IMR-90 (cell line): ENCODE measurements around the gene DACT2. TPM values are rescaled to one million over a fixed set of nuclear protein-coding genes. Genes with fewer than 3 reads are reported as not detected.

ENCODE experiments used
- ATAC-seq: fragments of 200-7000 bp; cut with Tn5 transposase; 2 replicates; pipeline ENCODE4 v1.9.1; 2020; ENCODE audit warnings: low read depth, mild to moderate bottlenecking, moderate library complexity
- BruUV-seq: library from RNA; stranded (reverse); fragments of 400-500 nt; replicated peaks from 2 replicates; lab custom pipeline; 2021; lab: Mats Ljungman, UMichigan
- CTCF ChIA-PET: fragments of 300-600 bp; formaldehyde crosslinking; extraction: SDS; loops from one replicate; lab custom pipeline; 2021; ENCODE audit warnings: antibody characterized with exemption; lab: Yijun Ruan, JAX
- POLR2A ChIA-PET: fragments of 300-600 bp; sonication (Branson Sonifier 250); formaldehyde crosslinking; loops from one replicate; lab custom pipeline; 2022; ENCODE audit warnings: antibody characterized with exemption; ENCODE audit not compliant: unreplicated experiment; lab: Charles Lee
- DNase-seq: peaks from one replicate; pipeline ENCODE4 v3.0.0; 2013
- H2AFZ ChIP-seq: replicated peaks from 2 replicates; pipeline ENCODE3; 2013; ENCODE audit warnings: low read length, mild to moderate bottlenecking; ENCODE audit not compliant: poor library complexity
- H2AK5ac ChIP-seq: 2 replicates; pipeline ENCODE4 v1.6.1; 2013; ENCODE audit warnings: low read depth, low read length, inconsistent platforms
- H2AK9ac ChIP-seq: replicated peaks from 2 replicates; pipeline ENCODE3; 2013; ENCODE audit warnings: mild to moderate bottlenecking, low read depth, low read length, moderate library complexity; ENCODE audit not compliant: poor library complexity
- H2BK120ac ChIP-seq: 2 replicates; pipeline ENCODE4 v1.6.1; 2013; ENCODE audit warnings: low read depth, low read length, inconsistent platforms
- H2BK15ac ChIP-seq: 3 replicates; pipeline ENCODE4 v1.6.1; 2013; ENCODE audit warnings: low read depth, low read length, inconsistent platforms
- H2BK20ac ChIP-seq: 2 replicates; pipeline ENCODE4 v1.6.1; 2013; ENCODE audit warnings: low read depth, mild to moderate bottlenecking, inconsistent platforms, low read length, moderate library complexity
- H2BK5ac ChIP-seq: 2 replicates; pipeline ENCODE4 v1.6.1; 2013; ENCODE audit warnings: mild to moderate bottlenecking, low read depth, low read length, inconsistent platforms; ENCODE audit not compliant: poor library complexity, severe bottlenecking
- H3K14ac ChIP-seq: replicated peaks from 2 replicates; pipeline ENCODE4 v1.6.1; 2013; ENCODE audit warnings: low read depth, low read length, inconsistent platforms
- H3K18ac ChIP-seq: 2 replicates; pipeline ENCODE4 v1.6.1; 2013; ENCODE audit warnings: low read depth, low read length, control low read depth
- H3K23ac ChIP-seq: 2 replicates; pipeline ENCODE4 v1.6.1; 2013; ENCODE audit warnings: low read depth, low read length, inconsistent platforms
- H3K27ac ChIP-seq: 2 replicates; pipeline ENCODE4 v1.5.1; 2013; ENCODE audit warnings: mild to moderate bottlenecking, control low read depth, low read length; ENCODE audit not compliant: insufficient read depth
- H3K27me3 ChIP-seq: 2 replicates; pipeline ENCODE4 v1.6.1; 2013; ENCODE audit warnings: low read length; ENCODE audit not compliant: control insufficient read depth, insufficient read depth
- H3K36me3 ChIP-seq: 2 replicates; pipeline ENCODE4 v1.6.1; 2013; ENCODE audit warnings: low read length, mixed read lengths; ENCODE audit not compliant: control insufficient read depth, insufficient read depth
- H3K4ac ChIP-seq: 2 replicates; pipeline ENCODE4 v1.6.1; 2013; ENCODE audit warnings: low read depth, low read length, inconsistent platforms
- H3K4me1 ChIP-seq: 2 replicates; pipeline ENCODE4 v1.6.1; 2013; ENCODE audit warnings: low read length, mixed read lengths; ENCODE audit not compliant: control insufficient read depth, insufficient read depth
- H3K4me2 ChIP-seq: 2 replicates; pipeline ENCODE4 v1.6.1; 2013; ENCODE audit warnings: low read depth, mild to moderate bottlenecking, control low read depth, low read length, moderate library complexity
- H3K4me3 ChIP-seq: 2 replicates; pipeline ENCODE4 v1.5.1; 2013; ENCODE audit warnings: low read depth, mild to moderate bottlenecking, control low read depth, low read length, moderate library complexity; ENCODE audit not compliant: insufficient read depth
- H3K56ac ChIP-seq: 2 replicates; pipeline ENCODE4 v1.6.1; 2013; ENCODE audit warnings: low read length, inconsistent platforms; ENCODE audit not compliant: insufficient read depth; ENCODE audit errors: extremely low read depth
- H3K79me1 ChIP-seq, 2 experiments: 2 replicates each; pipeline ENCODE4 v1.6.1; 2013; ENCODE audit warnings: low read length in 2 of 2, inconsistent platforms in 1 of 2, low read depth in 1 of 2
- H3K9ac ChIP-seq: 2 replicates; pipeline ENCODE4 v1.6.1; 2013; ENCODE audit warnings: low read depth, low read length, control low read depth
- H3K9me1 ChIP-seq: 2 replicates; pipeline ENCODE4 v1.6.1; 2013; ENCODE audit warnings: low read length, inconsistent platforms; ENCODE audit not compliant: insufficient read depth
- H3K9me3 ChIP-seq: 2 replicates; pipeline ENCODE4 v1.6.1; 2013; ENCODE audit warnings: low read length; ENCODE audit not compliant: control insufficient read depth, insufficient read depth
- H4K20me1 ChIP-seq: 2 replicates; pipeline ENCODE4 v1.6.1; 2013; ENCODE audit warnings: low read length, inconsistent platforms; ENCODE audit not compliant: insufficient read depth
- H4K5ac ChIP-seq: 2 replicates; pipeline ENCODE4 v1.6.1; 2013; ENCODE audit warnings: mild to moderate bottlenecking, low read depth, low read length, control low read depth
- H4K8ac ChIP-seq, 2 experiments: 2 replicates each; pipeline ENCODE4 v1.6.1; 2013; ENCODE audit warnings: low read depth in 2 of 2, low read length in 2 of 2, control low read depth in 1 of 2, inconsistent platforms in 1 of 2
- H4K91ac ChIP-seq: 2 replicates; pipeline ENCODE4 v1.6.1; 2013; ENCODE audit warnings: low read depth, low read length, inconsistent platforms; ENCODE audit not compliant: insufficient read depth
- CHD1 ChIP-seq: IDR thresholded peaks from 2 replicates; pipeline ENCODE4 v1.6.1; 2012; ENCODE audit warnings: low read depth, low read length, improper control_type of control experiment
- CTCF ChIP-seq: conservative IDR thresholded peaks from 2 replicates; pipeline ENCODE4 v1.5.1; 2012; ENCODE audit warnings: mild to moderate bottlenecking, low read depth, low read length, improper control_type of control experiment
- ELK1 ChIP-seq: fragments of 150-350 bp; IDR thresholded peaks from 2 replicates; pipeline ENCODE4 v1.6.1; 2016; ENCODE audit warnings: low read depth, mild to moderate bottlenecking, low read length, moderate library complexity, borderline replicate concordance
- FOS ChIP-seq: fragments of 150-350 bp; IDR thresholded peaks from 2 replicates; pipeline ENCODE4 v1.6.1; 2016; ENCODE audit warnings: low read depth, low read length
- MXI1 ChIP-seq: IDR thresholded peaks from 2 replicates; pipeline ENCODE4 v1.6.1; 2012; ENCODE audit warnings: low read depth, mild to moderate bottlenecking, low read length, moderate library complexity, borderline replicate concordance
- RAD21 ChIP-seq: IDR thresholded peaks from 2 replicates; pipeline ENCODE4 v1.6.1; 2012; ENCODE audit warnings: low read length, improper control_type of control experiment
- RCOR1 ChIP-seq: IDR thresholded peaks from 2 replicates; pipeline ENCODE4 v1.6.1; 2012; ENCODE audit warnings: mild to moderate bottlenecking, low read length, improper control_type of control experiment; ENCODE audit not compliant: insufficient replicate concordance
- RFX5 ChIP-seq: IDR thresholded peaks from 2 replicates; pipeline ENCODE4 v1.8.0; 2012; ENCODE audit warnings: low read depth, mild to moderate bottlenecking, low read length, moderate library complexity
- USF2 ChIP-seq: fragments of 150-350 bp; IDR thresholded peaks from 2 replicates; pipeline ENCODE4 v1.6.1; 2017; ENCODE audit warnings: mild to moderate bottlenecking, antibody characterized with exemption, low read length, low read depth
- WGBS, 2 experiments: methylation state at CpG; one replicate each; pipeline versions ENCODE4 v1.1.5 to v1.1.7; 2013; ENCODE audit warnings: missing lambda C conversion rate in 2 of 2; ENCODE audit not compliant: insufficient read length in 1 of 2; ENCODE audit errors: extremely low coverage in 2 of 2; 5-methylcytosine and 5-hydroxymethylcytosine counted together
- dilution Hi-C: fragments of 300-500 bp; cut with HindIII; formaldehyde crosslinking; loops from one replicate; pipeline ENCODE4 v1.14.3; 2018; ENCODE audit warnings: low sequenced_read_pairs; ENCODE audit not compliant: unreplicated experiment
- in situ Hi-C: fragments of 300-500 bp; cut with MboI; formaldehyde crosslinking; loops from 3 replicates; pipeline ENCODE4 v1.14.3; 2019; ENCODE audit warnings: low sequenced_read_pairs, inconsistent platforms, mixed read lengths
- intact Hi-C: fragments of 100-400 bp; cut with micrococcal nuclease; formaldehyde crosslinking; loops from 2 replicates; pipeline ENCODE4 v1.10.0; 2022
- polyA plus RNA-seq, 3 experiments: library from polyadenylated mRNA; depleted of rRNA; stranded (reverse); fragments of >200 nt; gene quantifications; 2 replicates each; pipeline ENCODE4 v1.2.3, GENCODE V29; 2012; ENCODE audit warnings: low replicate concordance in 1 of 3
- total RNA-seq: library from RNA; depleted of rRNA; stranded (reverse); fragments of >200 nt; gene quantifications from 2 replicates; pipeline ENCODE4 v1.2.3, GENCODE V29; 2012

The DACT2 gene
- total and polyA plus RNA-seq, 2 of the 4 experiments (the other 2 are of a cell fraction) = not detected

- TF ChIP-seq CHD1 (no peak), RFX5 (no peak), USF2 (no peak)
These were observed 46.0 kb downstream of the DACT2 start (continued) for GRCh38 chr6:168273441-168274036.

- POLR2A ChIA-PET = no interaction called here
- H2BK20ac ChIP-seq = no peak overlapping the region
- TF ChIP-seq RCOR1 (no peak), CTCF (no peak), MXI1 (no peak), ELK1 (no peak), USF2 (no peak), RAD21 (no peak), FOS (no peak), RFX5 (no peak)
These were observed 46.9 kb downstream of the DACT2 start for GRCh38 chr6:168272415-168273325.

More at GRCh38 chr6:168272415-168273325, 46.9 kb downstream of the DACT2 start:
- no peaks in the 10 kb centered on the region for H4K20me1 ChIP-seq
- no peaks in the 10 kb centered on the region for H3K4me1 ChIP-seq
- dilution Hi-C loops (no loop called here), in situ Hi-C loops (no loop called here), intact Hi-C loops (no loop called here)
- no peak overlapping the region for H3K9ac ChIP-seq
- H4K5ac ChIP-seq = no peak overlapping the region
- no peak overlapping the region for H3K18ac ChIP-seq
- ATAC-seq = no peak
- no peak overlapping the region for H3K4ac ChIP-seq
- H3K4me3 ChIP-seq = no peak overlapping the region
- BruUV-seq = no TSS peak
- no peak overlapping the region for H2BK15ac ChIP-seq
- no peaks in the 10 kb centered on the region for H3K27me3 ChIP-seq
- no peak overlapping the region for H4K91ac ChIP-seq
- no peak overlapping the region for H3K23ac ChIP-seq
- no peak overlapping the region for H3K14ac ChIP-seq
- no peak overlapping the region for H4K8ac ChIP-seq
- no peak for DNase-seq
- no peak overlapping the region for H3K56ac ChIP-seq
- H3K4me2 ChIP-seq = no peak overlapping the region
- peaks cover 48% of the 10 kb centered on the region for H3K9me3 ChIP-seq
- H2BK120ac ChIP-seq = no peak overlapping the region
- no peaks in the 10 kb centered on the region for H3K79me1 ChIP-seq
- no peaks in the 10 kb centered on the region for H3K9me1 ChIP-seq
- H2BK5ac ChIP-seq = no peak overlapping the region
- no peak overlapping the region for H2AK5ac ChIP-seq
- H2AFZ ChIP-seq = no peak overlapping the region
- H2AK9ac ChIP-seq = no peak overlapping the region
- WGBS, 2 experiments = 0% methylated on average over 2 of the region's 17 CpGs; no CpG with 5 or more reads in 1 of the 2 experiments
- CTCF ChIA-PET = no interaction called here
- no peaks in the 10 kb centered on the region for H3K36me3 ChIP-seq
- H3K27ac ChIP-seq = no peak overlapping the region
